ENCODE measurements around the gene EPC1.
A peak's percentile ranks its signal among the peaks of the same experiment; 100 is the strongest.
"Not testable (repeated sequence)": the region's sequence is repeated elsewhere in the genome, so short reads cannot be mapped to it uniquely, and the experiment has no call there.

EPC1 gene

GRCh38 chr10:32371101-32371500, 24.1 kb upstream of the EPC1 start:
- DNase-seq (ENCODE audit: low spot score) = no peak

- DNase-seq (ENCODE audit: low spot score) = no peak
Observed at GRCh38 chr10:32367793-32368453, 21.0 kb upstream of the EPC1 start.

- no peak for DNase-seq (ENCODE audit: low spot score)
Observed at GRCh38 chr10:32366588-32366987, 19.6 kb upstream of the EPC1 start.

GRCh38 chr10:32366111-32366510, 19.2 kb upstream of the EPC1 start:
- DNase-seq (ENCODE audit: low spot score) = no peak

- not testable (repeated sequence) for DNase-seq (ENCODE audit: low spot score)
Observed at GRCh38 chr10:32365404-32365803, 18.4 kb upstream of the EPC1 start.

GRCh38 chr10:32362571-32362970, 15.6 kb upstream of the EPC1 start:
- no peak for DNase-seq (ENCODE audit: low spot score)

GRCh38 chr10:32360884-32361283, 13.9 kb upstream of the EPC1 start:
- no peak for DNase-seq (ENCODE audit: low spot score)

- no peak for DNase-seq (ENCODE audit: low spot score)
Observed at GRCh38 chr10:32360241-32360640, 13.3 kb upstream of the EPC1 start.

GRCh38 chr10:32357056-32357735, 10.2 kb upstream of the EPC1 start:
- DNase-seq (ENCODE audit: low spot score) = no peak

- not testable (repeated sequence) for DNase-seq (ENCODE audit: low spot score)
Observed at GRCh38 chr10:32354690-32355089, 7.7 kb upstream of the EPC1 start.

- DNase-seq (ENCODE audit: low spot score) = peak; percentile 61
Observed at GRCh38 chr10:32350811-32351350, 3.9 kb upstream of the EPC1 start.

GRCh38 chr10:32349968-32350738, 3.2 kb upstream of the EPC1 start:
- no peak for DNase-seq (ENCODE audit: low spot score)

- DNase-seq (ENCODE audit: low spot score) = no peak
Observed at GRCh38 chr10:32349199-32349585, 2.2 kb upstream of the EPC1 start.

GRCh38 chr10:32348297-32349198, 1.6 kb upstream of the EPC1 start:
- DNase-seq (ENCODE audit: low spot score) = no peak

GRCh38 chr10:32347363-32348022, 535 bp upstream of the EPC1 start:
- DNase-seq (ENCODE audit: low spot score) = no peak

GRCh38 chr10:32346134-32346550, 816 bp downstream of the EPC1 start:
- peak; percentile 98 for DNase-seq (ENCODE audit: low spot score)

GRCh38 chr10:32341596-32341995, 5.4 kb downstream of the EPC1 start:
- no peak for DNase-seq (ENCODE audit: low spot score)

- DNase-seq (ENCODE audit: low spot score) = no peak
Observed at GRCh38 chr10:32340596-32341180, 6.3 kb downstream of the EPC1 start.

- no peak for DNase-seq (ENCODE audit: low spot score)
Observed at GRCh38 chr10:32338262-32338661, 8.7 kb downstream of the EPC1 start.

- DNase-seq (ENCODE audit: low spot score) = no peak
Observed at GRCh38 chr10:32337350-32337749, 9.6 kb downstream of the EPC1 start.

GRCh38 chr10:32333849-32334248, 13.1 kb downstream of the EPC1 start:
- DNase-seq (ENCODE audit: low spot score) = no peak
